Measurements from ENCODE around the gene MEF2C.

MEF2C gene

GRCh38 chr5:88888291-88888690, 5.3 kb upstream of the MEF2C start:
- DNase-seq = no peak

GRCh38 chr5:88887342-88887741, 4.4 kb upstream of the MEF2C start:
- no peak for DNase-seq

GRCh38 chr5:88886746-88887341, 3.9 kb upstream of the MEF2C start:
- DNase-seq = no peak

- DNase-seq = no peak
Observed at GRCh38 chr5:88886252-88886651, 3.3 kb upstream of the MEF2C start.

GRCh38 chr5:88885002-88885401, 2.0 kb upstream of the MEF2C start:
- DNase-seq = no peak

- DNase-seq = peak; percentile 61
Observed at GRCh38 chr5:88884608-88884877, 1.6 kb upstream of the MEF2C start.

- peak; percentile 86 for DNase-seq
Observed at GRCh38 chr5:88883836-88884607, 1.0 kb upstream of the MEF2C start.

- no peak for DNase-seq
Observed at GRCh38 chr5:88882276-88883038, 527 bp downstream of the MEF2C start.

- no peak for DNase-seq
Observed at GRCh38 chr5:88881571-88881971, 1.4 kb downstream of the MEF2C start.

GRCh38 chr5:88880201-88880600, 2.8 kb downstream of the MEF2C start:
- no peak for DNase-seq

- DNase-seq = no peak
Observed at GRCh38 chr5:88879724-88880123, 3.3 kb downstream of the MEF2C start.

- DNase-seq = no peak
Observed at GRCh38 chr5:88878976-88879375, 4.0 kb downstream of the MEF2C start.

- DNase-seq = no peak
Observed at GRCh38 chr5:88877826-88878225, 5.2 kb downstream of the MEF2C start.

- DNase-seq = no peak
Observed at GRCh38 chr5:88876714-88877113, 6.3 kb downstream of the MEF2C start.

GRCh38 chr5:88875341-88876234, 7.4 kb downstream of the MEF2C start:
- peak; percentile 39 for DNase-seq

- no peak for DNase-seq
Observed at GRCh38 chr5:88873447-88873846, 9.5 kb downstream of the MEF2C start.

- no peak for DNase-seq
Observed at GRCh38 chr5:88872971-88873370, 10.0 kb downstream of the MEF2C start.

- no peak for DNase-seq
Observed at GRCh38 chr5:88870285-88870684, 12.7 kb downstream of the MEF2C start.

GRCh38 chr5:88868468-88869068, 14.4 kb downstream of the MEF2C start:
- no peak for DNase-seq

- no peak for DNase-seq
Observed at GRCh38 chr5:88867638-88868037, 15.3 kb downstream of the MEF2C start.

GRCh38 chr5:88863523-88863922, 19.5 kb downstream of the MEF2C start:
- no peak for DNase-seq

- no peak for DNase-seq
Observed at GRCh38 chr5:88862547-88863175, 20.3 kb downstream of the MEF2C start.
